NCI-H2107 treated with DMSO at 0.1 percent for 48 hours (cell line): ENCODE measurements around the gene EGFR.

Experiments
- DNase-seq: peaks from one replicate; lab custom pipeline; 2025; ENCODE audit not compliant: unreplicated experiment; lab: John Stamatoyannopoulos, UW

EGFR gene

GRCh38 chr7:55142919-55143600 is 124.2 kb downstream of the EGFR start:
- no peak for DNase-seq

- DNase-seq = no peak
Measured at GRCh38 chr7:55144333-55145317, 125.8 kb downstream of the EGFR start.

GRCh38 chr7:55145606-55146005 is 126.8 kb downstream of the EGFR start:
- no peak for DNase-seq

DNA sequence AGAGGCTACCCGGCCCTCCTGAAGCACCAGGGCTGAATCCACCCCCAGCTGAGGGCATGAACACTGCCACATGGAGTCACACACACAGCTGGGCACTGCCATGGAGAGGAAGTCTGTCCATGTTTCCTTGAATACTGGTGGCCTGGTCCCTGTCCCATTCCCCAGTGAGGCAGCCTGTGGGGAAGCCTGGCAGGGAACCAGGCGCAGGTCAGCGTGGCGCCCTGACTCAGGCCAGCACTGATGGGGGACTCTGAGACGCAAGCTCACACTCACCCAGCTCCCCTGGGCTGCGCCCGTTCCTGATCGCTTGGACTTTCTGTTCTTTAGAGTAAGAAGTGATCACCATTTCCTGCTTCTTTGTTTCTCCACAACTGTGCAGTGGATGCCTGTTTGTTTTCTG is 128.3 kb downstream of the EGFR start:
- no peak for DNase-seq

GRCh38 chr7:55147736-55148135 is 128.9 kb downstream of the EGFR start:
- DNase-seq = no peak

DNA sequence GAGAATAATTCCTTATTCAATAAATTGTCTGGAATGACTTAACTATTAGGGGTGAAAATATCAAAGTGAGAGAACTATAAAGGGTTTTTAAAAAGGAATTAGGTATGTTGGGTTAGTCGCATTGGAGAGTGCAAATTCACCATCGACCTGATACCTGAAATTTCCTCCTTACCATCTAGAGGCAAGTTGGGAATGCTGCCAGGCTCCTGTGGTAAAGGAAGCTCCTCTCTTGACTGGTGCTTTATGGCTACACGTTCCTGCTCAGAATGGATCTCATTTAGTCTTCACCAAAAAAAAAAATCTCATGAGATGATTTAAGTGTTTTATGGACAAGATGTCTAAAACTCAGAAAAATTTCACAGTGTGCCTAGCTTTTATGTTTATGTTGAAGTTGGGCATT is 129.8 kb downstream of the EGFR start:
- DNase-seq = peak; percentile 71

- no peak for DNase-seq
Measured at GRCh38 chr7:55149001-55149400, 130.2 kb downstream of the EGFR start.

GRCh38 chr7:55150166-55150565 is 131.3 kb downstream of the EGFR start:
- no peak for DNase-seq

DNA sequence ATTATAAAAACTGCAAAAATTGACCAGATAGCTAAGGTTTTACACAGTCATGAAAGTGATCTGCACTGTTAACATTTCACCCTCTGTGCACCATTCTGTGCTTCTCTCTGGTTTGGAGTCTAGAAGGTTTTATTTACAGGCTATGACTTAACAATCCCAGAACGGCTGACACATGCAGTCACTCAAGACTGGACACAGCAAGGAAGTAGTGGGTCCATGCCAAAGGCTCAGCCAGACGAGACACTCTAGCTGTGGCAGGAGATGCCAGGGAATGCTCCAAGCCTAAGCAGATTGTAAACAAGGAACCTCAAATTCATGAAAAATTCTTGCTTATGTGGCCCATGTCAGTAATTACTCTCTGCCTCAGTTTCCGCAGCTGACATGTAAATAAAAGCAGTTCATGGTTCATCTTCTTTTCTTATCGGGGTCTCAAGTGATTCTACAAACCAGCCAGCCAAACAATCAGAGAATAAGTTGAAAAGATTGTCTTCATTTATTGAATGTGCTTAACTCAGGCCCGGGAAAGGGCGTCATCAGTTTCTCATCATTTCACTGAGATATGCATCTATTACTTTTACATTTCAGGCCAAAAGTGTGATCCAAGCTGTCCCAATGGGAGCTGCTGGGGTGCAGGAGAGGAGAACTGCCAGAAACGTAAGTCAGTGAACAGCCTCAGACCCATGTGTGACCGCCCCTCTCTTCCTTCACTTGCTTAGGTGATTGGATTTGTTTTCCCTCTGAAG is 132.1 kb downstream of the EGFR start:
- no peak for DNase-seq

- no peak for DNase-seq
Measured at GRCh38 chr7:55152516-55152915, 133.7 kb downstream of the EGFR start.

GRCh38 chr7:55154096-55154495 is 135.3 kb downstream of the EGFR start:
- peak; percentile 22 for DNase-seq

DNA sequence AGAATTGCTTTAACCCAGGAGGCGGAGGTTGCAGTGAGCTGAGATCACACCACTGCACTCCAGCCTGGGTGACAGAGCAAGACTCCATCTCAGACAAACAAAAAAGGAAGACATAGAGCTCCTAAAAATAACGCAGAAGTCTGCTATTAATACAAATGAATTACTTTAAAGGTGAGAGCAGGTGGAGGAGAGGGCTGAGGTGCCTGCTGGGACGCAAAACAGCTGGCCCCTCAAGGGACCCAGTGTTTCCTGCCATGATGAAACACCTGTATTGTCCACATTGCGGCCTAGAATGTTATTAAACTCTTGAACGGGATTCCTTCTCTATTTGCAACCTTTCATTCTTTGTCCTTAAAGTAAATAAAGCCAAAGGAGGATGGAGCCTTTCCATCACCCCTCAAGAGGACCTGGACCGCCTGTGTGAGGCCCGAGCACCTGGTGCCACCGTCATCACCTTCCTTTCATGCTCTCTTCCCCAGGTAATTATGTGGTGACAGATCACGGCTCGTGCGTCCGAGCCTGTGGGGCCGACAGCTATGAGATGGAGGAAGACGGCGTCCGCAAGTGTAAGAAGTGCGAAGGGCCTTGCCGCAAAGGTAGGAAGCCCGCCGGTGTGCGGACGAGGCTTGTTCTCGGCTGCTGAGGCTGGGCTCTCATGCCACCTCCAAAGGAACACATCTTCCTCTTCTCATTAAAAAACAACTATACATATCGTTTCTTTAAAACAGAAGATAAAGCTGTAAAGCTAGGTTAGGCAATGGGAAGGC is 136.7 kb downstream of the EGFR start:
- DNase-seq = peak; percentile 96

DNA sequence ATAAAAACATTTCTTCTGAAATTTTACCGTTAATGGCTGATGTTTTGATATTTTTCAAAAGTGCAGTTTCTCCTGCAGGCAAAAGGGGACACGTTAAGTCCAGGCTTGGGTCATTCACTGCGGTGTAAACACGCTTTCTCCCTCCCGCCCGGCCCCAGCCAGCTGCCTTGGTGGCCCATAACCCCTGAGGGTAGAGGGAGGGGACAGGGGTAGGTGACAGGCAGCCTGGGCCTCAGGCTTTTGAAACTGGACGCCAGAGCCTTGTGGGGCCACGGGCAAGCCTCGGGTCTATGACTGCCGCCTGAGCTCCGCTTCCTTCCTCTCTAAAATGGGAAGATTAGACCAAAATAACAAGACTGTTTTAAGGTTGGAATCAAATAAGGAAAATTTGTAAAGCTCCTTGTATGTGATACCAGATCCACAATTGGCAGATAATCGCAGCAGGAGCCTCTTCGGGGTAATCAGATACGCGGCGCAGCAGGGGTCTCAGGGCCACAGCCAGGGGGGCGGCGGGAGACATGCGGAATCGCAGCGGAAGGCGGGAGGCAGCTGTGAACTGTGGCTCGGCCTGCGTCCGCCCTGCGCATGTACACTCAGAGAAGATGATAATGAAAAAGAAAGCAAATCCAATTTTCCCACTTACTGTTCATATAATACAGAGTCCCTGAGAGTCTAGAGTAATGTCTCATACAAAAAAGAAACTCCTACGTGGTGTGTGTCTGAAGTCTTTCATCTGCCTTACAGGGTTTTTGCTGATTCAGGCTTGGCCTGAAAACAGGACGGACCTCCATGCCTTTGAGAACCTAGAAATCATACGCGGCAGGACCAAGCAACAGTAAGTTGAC is 138.3 kb downstream of the EGFR start:
- peak; percentile 69 for DNase-seq

- DNase-seq = no peak
Measured at GRCh38 chr7:55157764-55158105, 138.9 kb downstream of the EGFR start.

GRCh38 chr7:55158541-55159382 is 139.9 kb downstream of the EGFR start:
- no peak for DNase-seq

DNA sequence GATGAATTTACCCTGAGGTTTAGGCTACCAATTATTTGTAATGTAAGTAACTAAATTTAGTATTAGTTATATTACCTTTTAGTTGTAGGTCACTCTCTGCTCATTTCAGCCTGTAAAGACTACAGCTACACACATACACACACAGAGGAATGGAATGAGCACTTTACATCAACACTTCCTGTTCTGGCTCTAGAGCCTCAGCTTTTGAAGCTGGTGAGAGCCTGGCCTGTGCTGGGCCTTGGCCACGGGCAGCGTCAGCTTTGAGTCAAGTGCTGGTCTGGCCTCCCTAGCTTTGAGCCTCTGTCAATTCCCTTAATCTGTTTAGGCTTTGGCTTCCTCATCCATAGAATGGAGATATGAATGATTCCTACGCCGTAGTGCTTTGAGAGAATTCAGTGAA is 141.7 kb downstream of the EGFR start:
- no peak for DNase-seq

DNA sequence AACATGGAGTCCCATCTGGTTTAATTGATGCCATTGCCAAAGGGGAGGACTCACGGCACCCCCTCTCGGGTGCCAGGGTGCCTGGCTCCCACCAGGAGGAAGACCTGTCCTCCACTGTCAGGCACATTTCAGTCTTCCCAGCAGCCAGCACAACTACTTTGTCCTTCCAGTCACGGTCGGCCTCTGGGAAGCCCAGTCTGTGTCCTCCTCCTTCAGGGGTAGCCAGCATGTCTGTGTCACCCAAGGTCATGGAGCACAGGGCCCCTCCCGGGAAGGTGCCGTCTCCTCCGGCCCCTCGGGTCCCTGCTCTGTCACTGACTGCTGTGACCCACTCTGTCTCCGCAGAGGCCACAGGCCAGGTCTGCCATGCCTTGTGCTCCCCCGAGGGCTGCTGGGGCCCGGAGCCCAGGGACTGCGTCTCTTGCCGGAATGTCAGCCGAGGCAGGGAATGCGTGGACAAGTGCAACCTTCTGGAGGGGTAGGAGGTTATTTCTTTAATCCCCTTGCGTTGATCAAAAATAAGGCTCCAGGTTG is 142.4 kb downstream of the EGFR start:
- DNase-seq = no peak

GRCh38 chr7:55162476-55162875 is 143.7 kb downstream of the EGFR start:
- DNase-seq = no peak

DNA sequence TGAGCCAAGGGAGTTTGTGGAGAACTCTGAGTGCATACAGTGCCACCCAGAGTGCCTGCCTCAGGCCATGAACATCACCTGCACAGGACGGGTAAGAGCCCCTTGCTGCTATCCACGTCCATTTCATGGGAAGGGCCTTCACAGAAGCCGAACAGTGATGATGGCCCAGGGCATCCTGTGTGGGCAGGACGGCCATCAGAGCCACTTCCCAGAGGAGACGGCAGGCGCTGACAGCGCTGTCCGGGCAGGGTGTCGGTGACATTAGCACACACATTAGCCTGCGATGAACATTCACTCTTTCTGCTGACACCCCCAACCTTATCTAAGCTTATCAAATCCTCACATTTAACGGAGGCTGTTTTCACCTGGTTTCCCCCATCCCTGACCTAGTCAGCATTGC is 144.9 kb downstream of the EGFR start:
- no peak for DNase-seq
